M059J (cell line): ENCODE results near the gene SETD2. TPM values are rescaled to one million over a fixed set of nuclear protein-coding genes. Genes with fewer than 3 reads are reported as not detected.

ENCODE experiments used
- DNase-seq: peaks from one replicate; pipeline ENCODE4 v3.0.0-alpha.2; 2012; ENCODE audit warnings: low read depth
- total RNA-seq: library from RNA; depleted of rRNA; stranded (reverse); fragments of >200 nt; shearing (Covaris generic); gene quantifications from 2 replicates; pipeline ENCODE4 v1.2.3, GENCODE V29; 2014

SETD2 gene
- total RNA-seq, 1 experiment from 2014 or later, result 17.3 TPM

- no peak for DNase-seq
These were observed 164.9 kb downstream of the SETD2 start for GRCh38 chr3:46998852-46999515.

- DNase-seq, result peak; percentile 18
These were observed 165.6 kb downstream of the SETD2 start for GRCh38 chr3:46998121-46998851.

- DNase-seq, result no peak
These were observed 166.3 kb downstream of the SETD2 start for GRCh38 chr3:46997453-46998091.

- no peak for DNase-seq
These were observed 167.0 kb downstream of the SETD2 start for GRCh38 chr3:46996689-46997452.

GRCh38 chr3:46995901-46996562 lies 167.9 kb downstream of the SETD2 start:
- no peak for DNase-seq

- DNase-seq, result no peak
These were observed 168.8 kb downstream of the SETD2 start for GRCh38 chr3:46994801-46995731.

- DNase-seq, result no peak
These were observed 169.9 kb downstream of the SETD2 start for GRCh38 chr3:46993986-46994385.

- no peak for DNase-seq
These were observed 170.6 kb downstream of the SETD2 start for GRCh38 chr3:46993292-46993691.

- no peak for DNase-seq
These were observed 171.7 kb downstream of the SETD2 start for GRCh38 chr3:46992231-46992630.

- no peak for DNase-seq
These were observed 172.3 kb downstream of the SETD2 start for GRCh38 chr3:46991406-46992165.

- DNase-seq, result no peak
These were observed 173.1 kb downstream of the SETD2 start for GRCh38 chr3:46990573-46991374.

- no peak for DNase-seq
These were observed 174.6 kb downstream of the SETD2 start for GRCh38 chr3:46989146-46989810.

GRCh38 chr3:46988616-46989015 lies 175.3 kb downstream of the SETD2 start:
- DNase-seq, result no peak

- no peak for DNase-seq
These were observed 176.0 kb downstream of the SETD2 start for GRCh38 chr3:46987743-46988401.

- DNase-seq, result no peak
These were observed 176.6 kb downstream of the SETD2 start for GRCh38 chr3:46987319-46987742.

GRCh38 chr3:46986782-46987310 lies 177.1 kb downstream of the SETD2 start:
- DNase-seq, result no peak

GRCh38 chr3:46986055-46986730 lies 177.7 kb downstream of the SETD2 start:
- DNase-seq, result no peak
